Measurements from ENCODE around the gene WDR86. TPM values are rescaled to one million over a fixed set of nuclear protein-coding genes. Genes with fewer than 3 reads are reported as not detected.

WDR86 gene, protein sequence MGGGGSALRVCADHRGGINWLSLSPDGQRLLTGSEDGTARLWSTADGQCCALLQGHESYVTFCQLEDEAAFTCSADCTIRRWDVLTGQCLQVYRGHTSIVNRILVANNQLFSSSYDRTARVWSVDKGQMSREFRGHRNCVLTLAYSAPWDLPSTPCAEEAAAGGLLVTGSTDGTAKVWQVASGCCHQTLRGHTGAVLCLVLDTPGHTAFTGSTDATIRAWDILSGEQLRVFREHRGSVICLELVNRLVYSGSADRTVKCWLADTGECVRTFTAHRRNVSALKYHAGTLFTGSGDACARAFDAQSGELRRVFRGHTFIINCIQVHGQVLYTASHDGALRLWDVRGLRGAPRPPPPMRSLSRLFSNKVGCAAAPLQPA
- total RNA-seq = 0.11 TPM in 1 of 2 replicates, not detected in the other

DNA sequence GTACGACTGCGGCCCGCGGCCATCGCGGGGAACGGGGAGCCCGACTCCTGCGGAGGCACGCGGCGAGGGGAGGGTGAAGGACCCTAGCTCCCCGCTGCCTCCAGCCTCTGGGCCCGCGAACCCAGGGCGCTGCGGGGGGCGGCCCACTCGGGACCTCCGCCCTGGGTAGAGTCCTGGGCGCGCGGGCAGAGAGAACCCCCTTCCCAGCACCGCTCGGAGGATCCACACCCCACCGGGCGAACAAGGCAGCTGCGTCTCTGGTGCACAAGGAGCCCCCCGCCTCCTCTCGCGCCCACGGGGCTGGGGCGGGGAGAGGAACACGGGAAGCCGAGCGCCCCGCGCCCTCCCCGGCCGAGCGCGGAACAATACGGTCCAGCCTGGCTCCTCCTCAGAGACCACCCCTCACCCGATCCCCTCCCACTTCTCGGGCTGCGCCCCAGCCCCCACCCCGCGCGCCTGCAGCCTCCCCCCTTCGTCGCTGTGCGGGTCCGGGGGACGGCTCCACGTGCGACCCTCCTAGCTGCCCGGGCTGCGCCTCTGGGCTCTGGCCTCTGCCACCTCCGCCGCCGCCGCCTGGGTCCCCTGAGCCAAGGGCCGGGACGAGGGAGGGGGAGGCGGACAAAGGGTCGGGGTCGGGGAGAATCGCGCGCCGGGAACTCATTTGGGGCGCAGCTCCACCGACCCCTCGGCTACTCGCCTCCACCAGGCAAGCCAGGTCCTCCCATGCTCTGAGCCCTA lies at the start of gene WDR86:
TSS of gene WDR86 (minus strand) at position 372 of the 738 bp plus-strand sequence. CDS start 449 bp downstream, outside the sequence.

GRCh38 chr7:151439855-151440798 lies 30.3 kb upstream of the WDR86 start, which contains the start of gene CRYGN:
CRYGN (minus strand) TSS chr7:151440141; CDS start chr7:151439917, 224 bp downstream.

GRCh38 chr7:151341357-151342101 lies 68.3 kb downstream of the WDR86 start, which contains the start of gene NUB1:
NUB1 (plus strand) TSS chr7:151341812; CDS start chr7:151345350, 3,538 bp downstream.

Other genes with a start within 250 kb of the WDR86 start
- gene GBX1, start 242.3 kb downstream of the WDR86 start, total RNA-seq = not detected in 2 replicates
- gene ASB10, start 222.8 kb downstream of the WDR86 start, total RNA-seq = not detected in 2 replicates
- not detected in 2 replicates for gene H2BK1, start 199.6 kb downstream of the WDR86 start, total RNA-seq
- gene ABCF2, start 182.8 kb downstream of the WDR86 start, total RNA-seq = 32.6 and 45.6 TPM in 2 replicates
- gene CHPF2, start 177.6 kb downstream of the WDR86 start, total RNA-seq = 26.5 and 34.7 TPM in 2 replicates
- 1.3 and 2.1 TPM in 2 replicates for gene SMARCD3, start 161.3 kb downstream of the WDR86 start, total RNA-seq
- 26.5 and 33.7 TPM in 2 replicates for gene NUB1, start 68.2 kb downstream of the WDR86 start, total RNA-seq
- not detected in 2 replicates for gene CRYGN, start 30.1 kb upstream of the WDR86 start, total RNA-seq
- gene RHEB, start 109.9 kb upstream of the WDR86 start, total RNA-seq = 60.2 and 62.9 TPM in 2 replicates